Measurements from ENCODE around the gene SENP8.
"Not testable (repeated sequence)": the region's sequence is repeated elsewhere in the genome, so short reads cannot be mapped to it uniquely, and the experiment has no call there.

Gene SENP8

DNA sequence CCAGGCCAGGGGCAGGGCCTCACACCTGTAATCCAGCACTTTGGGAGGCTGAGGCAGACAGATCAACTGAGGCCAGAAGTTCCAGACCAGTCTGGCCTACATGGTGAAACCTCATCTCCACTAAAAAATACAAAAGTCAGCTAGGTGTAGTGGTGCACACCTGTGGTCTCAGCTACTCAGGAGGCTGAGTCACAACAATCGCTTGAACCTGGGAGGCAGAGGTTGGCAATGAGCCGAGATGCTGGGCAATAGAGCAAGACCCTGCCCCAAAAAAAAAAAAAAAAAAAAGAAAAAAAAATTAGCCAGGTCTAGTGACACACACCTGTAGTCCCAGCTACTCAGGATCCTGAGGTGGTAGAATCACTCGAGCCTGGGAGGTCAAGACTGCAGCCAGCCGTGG is 19.0 kb upstream of the SENP8 start:
- Histone ChIP-seq H3K4me3 (no peak overlapping the region), H3K27ac (no peak overlapping the region)
- DNase-seq (ENCODE audit: low spot score), result no peak
- TF ChIP-seq, protein P1, sequence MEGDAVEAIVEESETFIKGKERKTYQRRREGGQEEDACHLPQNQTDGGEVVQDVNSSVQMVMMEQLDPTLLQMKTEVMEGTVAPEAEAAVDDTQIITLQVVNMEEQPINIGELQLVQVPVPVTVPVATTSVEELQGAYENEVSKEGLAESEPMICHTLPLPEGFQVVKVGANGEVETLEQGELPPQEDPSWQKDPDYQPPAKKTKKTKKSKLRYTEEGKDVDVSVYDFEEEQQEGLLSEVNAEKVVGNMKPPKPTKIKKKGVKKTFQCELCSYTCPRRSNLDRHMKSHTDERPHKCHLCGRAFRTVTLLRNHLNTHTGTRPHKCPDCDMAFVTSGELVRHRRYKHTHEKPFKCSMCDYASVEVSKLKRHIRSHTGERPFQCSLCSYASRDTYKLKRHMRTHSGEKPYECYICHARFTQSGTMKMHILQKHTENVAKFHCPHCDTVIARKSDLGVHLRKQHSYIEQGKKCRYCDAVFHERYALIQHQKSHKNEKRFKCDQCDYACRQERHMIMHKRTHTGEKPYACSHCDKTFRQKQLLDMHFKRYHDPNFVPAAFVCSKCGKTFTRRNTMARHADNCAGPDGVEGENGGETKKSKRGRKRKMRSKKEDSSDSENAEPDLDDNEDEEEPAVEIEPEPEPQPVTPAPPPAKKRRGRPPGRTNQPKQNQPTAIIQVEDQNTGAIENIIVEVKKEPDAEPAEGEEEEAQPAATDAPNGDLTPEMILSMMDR (IDR thresholded peaks at IDR 0.05), result no peak

DNA sequence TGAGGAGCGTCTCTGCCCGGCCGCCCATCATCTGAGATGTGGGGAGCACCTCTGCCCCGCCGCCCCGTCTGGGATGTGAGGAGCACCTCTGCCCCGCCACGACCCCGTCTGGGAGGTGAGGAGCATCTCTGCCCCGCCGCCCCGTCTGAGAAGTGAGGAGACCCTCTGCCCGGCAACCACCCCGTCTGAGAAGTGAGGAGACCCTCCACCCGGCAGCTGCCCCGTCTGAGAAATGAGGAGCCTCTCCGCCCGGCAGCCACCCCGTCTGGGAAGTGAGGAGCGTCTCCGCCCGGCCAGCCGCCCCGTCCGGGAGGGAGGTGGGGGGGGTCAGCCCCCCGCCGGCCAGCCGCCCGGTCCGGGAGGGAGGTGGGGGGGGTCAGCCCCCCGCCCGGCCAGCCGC is 17.7 kb upstream of the SENP8 start:
- H3K4me3 ChIP-seq; DNase-seq (ENCODE audit: low spot score); H3K27ac ChIP-seq: not testable (repeated sequence)

DNA sequence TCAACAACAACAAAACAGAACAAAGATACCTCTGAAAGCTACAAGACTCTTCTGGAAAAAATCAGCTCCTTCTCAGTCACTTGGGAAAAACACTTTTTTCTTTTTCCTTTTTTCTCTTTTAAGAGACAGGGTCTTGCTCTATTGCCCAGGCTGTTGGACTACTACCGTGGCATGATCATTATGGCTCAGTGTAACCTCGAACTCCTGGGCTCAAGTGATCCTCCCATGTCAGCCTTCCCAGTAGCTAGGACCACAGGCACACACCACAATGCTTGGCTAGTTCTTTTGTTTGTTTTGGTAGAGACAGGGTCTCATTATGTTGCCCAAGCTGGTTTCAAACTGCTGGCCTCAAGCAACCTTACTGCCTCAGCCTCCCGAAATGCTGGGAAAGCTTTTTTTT is 13.1 kb upstream of the SENP8 start:
- Histone ChIP-seq H3K27ac (no peak overlapping the region), H3K4me3 (no peak overlapping the region)
- TF ChIP-seq, protein P1 (IDR thresholded peaks at IDR 0.05), result no peak
- DNase-seq (ENCODE audit: low spot score), result no peak

DNA sequence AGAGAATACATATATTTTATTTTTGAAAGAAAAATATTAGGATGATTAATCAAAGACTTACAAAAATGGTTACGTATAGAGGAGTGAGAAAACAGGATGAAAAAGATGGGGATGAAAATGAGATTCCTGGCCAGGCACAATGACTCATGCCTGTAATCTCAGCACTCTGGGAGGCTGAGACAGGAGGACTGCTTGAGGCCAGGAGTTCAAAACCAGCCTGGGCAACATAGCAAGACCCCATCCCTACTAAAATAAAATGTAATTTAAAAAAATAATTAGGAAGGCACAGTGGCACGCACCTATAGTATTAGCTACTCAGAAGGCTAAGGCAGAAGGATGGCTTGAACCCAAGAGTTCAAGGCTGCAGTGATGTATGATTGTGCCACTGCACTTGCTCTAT is 12.1 kb upstream of the SENP8 start:
- no peak for DNase-seq (ENCODE audit: low spot score)
- Histone ChIP-seq H3K4me3 (no peak overlapping the region), H3K27ac (no peak overlapping the region)
- TF ChIP-seq, protein P1 (IDR thresholded peaks at IDR 0.05), result no peak

DNA sequence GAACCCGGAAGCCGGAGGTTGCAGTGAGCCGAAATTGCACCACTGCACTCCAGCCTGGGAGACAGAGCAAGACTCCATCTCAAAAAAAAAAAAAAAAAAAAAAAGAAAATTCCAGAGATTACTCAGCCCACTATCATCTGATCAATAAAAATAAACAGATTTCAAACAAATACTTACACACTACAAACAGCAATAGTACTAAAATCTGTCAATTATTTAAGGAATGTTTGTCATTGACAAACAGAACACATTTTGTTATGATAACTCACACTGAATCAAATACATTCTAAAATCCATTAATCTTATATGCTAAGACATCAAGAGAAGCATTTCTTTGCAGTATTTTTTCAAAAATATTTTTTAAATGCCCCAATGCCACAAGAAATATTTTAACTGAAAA is 7.8 kb upstream of the SENP8 start:
- TF ChIP-seq, protein P1 (IDR thresholded peaks at IDR 0.05), result no peak
- DNase-seq (ENCODE audit: low spot score), result no peak
- no peak overlapping the region for H3K27ac ChIP-seq
- no peak overlapping the region for H3K4me3 ChIP-seq

DNA sequence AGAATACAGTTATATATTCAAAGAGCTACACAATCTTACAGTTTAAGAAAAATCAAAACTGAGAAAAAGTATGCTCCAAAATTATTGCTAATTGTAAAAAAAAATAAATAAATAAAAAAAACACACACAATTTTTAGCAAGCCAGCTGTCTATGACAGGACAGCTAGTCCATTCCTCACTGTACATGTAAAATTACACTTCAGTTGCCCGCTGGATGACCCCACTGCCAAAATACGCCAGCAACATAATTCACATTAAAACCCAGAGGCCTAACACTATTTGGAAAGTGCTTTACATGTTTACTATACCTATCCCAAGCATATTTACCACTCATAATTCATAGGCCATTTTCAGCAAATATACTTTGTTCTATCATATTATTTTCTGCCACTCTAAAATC is 6.1 kb upstream of the SENP8 start:
- TF ChIP-seq, protein P1 (IDR thresholded peaks at IDR 0.05), result no peak
- DNase-seq (ENCODE audit: low spot score), result no peak
- Histone ChIP-seq H3K4me3 (no peak overlapping the region), H3K27ac (no peak overlapping the region)

DNA sequence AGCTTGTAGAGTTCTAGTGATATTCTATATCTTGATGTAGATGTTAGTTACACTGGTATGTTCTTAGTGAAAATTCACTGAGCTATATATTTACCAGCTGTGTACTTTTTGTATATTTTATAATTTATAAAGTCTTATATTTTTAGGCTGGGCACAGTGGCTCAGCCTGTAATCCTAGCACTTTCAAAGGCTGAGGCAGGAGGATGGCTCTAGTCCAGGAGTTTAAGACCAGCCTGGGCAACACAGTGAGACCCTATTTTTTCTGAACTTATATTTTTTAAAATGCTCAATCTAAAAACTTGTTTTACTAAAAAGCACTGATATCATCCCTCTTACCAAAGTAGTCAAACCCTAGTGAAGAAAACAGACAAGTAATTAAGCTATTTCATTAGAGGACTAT is 5.4 kb upstream of the SENP8 start:
- Histone ChIP-seq H3K4me3 (no peak overlapping the region), H3K27ac (no peak overlapping the region)
- no peak for DNase-seq (ENCODE audit: low spot score)
- TF ChIP-seq, protein P1 (IDR thresholded peaks at IDR 0.05), result no peak

All from coronary artery (tissue), 2 donors.